Eye (tissue), 1 donor: ENCODE results near the gene SYNDIG1L.
A peak's percentile ranks its signal among the peaks of the same experiment; 100 is the strongest.
"Not testable (repeated sequence)": the region's sequence is repeated elsewhere in the genome, so short reads cannot be mapped to it uniquely, and the experiment has no call there.

Experiments
- DNase-seq: peaks from one replicate; pipeline ENCODE4 v3.0.0-alpha.2; 2015

Gene SYNDIG1L

DNA sequence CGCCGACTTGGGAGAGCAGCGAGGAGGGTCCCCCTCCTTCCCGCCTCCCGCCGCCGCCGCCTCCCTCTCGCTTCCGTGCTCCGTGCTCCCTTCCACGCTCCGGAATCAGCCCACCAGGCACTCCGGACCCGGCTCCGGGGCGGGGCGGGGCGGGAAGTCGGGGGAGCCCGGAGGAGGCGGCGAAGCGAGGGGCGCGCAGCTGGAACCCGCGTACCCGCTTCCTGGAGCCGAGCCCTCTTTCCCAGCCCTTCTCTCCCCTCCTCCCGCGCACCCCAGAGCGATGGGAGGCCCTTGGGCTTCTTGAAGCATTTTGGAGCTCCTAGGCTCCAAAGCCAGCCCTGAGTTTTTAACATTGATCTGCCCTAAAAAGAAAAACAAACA is at the start of gene SYNDIG1L:
Gene SYNDIG1L, minus strand, starts transcription at position 9 of the 381 bp plus-strand sequence. CDS start 16,466 bp downstream, outside the sequence.
- peak; percentile 14 for DNase-seq

GRCh38 chr14:74475678-74476077 is 49.7 kb upstream of the SYNDIG1L start:
- no peak for DNase-seq

DNA sequence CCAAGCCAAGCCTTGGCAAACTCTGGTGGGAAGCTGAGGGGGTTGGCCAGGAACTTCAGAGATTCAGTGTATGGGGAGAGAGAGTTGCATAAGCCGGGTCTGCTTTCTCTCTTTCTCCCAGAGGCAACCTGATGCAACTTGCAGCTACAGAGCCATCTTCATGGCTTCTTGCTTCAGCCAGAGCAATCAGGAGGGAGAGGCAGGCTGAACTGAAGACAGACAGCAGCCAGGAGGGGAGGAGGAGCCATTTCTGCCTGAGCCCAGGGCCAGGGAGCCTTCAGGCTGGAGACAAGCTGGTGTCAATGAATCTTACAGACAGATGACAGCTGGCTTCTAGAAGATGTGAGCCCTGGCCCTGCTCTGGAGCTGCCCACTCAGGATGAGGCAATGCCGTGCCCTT is 48.4 kb upstream of the SYNDIG1L start:
- DNase-seq = peak; percentile 24

- DNase-seq = no peak
Measured at GRCh38 chr14:74472601-74473000, 46.6 kb upstream of the SYNDIG1L start.

DNA sequence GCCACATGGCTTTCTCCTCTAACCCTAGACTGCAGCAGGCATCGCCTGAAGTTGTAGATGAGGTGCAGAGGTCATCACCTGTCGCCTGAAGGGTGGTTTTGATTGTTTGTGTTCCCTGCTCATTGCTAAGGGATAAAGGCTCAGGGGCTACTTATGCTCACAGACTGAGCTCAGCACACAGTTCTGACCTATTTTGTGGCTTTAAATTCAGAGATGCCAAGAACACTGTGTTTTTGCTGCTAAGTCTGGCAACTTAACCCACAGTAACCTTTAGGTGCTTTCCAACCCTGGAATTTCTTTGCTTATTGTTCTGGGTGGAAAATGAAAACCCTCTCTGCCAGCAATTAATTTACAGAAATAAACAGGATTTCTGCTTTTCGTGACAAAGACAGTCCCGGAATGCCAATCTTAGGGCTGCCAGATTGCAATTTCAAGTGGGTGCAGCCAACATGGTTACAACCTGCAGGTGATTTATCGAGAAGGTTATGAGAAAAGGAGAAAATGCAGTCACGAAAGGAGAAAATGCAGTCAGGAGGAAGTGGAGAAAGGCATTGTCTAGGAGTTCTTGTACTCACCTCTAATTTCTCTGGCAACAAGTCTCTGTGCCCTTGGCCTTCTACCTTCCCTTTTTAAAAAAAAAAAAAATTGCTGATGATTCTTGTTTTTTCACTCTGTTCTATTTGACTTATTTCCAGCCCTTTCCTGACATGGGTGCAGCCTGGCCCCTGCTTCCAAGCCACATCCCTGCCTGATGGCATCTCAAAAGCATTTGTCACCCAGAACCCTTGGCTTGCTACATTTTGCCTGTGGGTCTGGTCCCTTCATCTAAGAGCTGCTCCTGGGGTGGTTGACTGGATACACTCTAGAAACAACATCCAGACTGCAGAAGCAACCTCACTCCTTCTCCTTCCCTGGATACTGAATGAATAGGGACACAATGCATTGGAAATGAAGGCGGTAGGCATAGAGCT is 43.8 kb upstream of the SYNDIG1L start:
- no peak for DNase-seq

- DNase-seq = no peak
Measured at GRCh38 chr14:74468513-74468912, 42.5 kb upstream of the SYNDIG1L start.

- DNase-seq = no peak
Measured at GRCh38 chr14:74465335-74465734, 39.3 kb upstream of the SYNDIG1L start.

GRCh38 chr14:74464785-74465184 is 38.8 kb upstream of the SYNDIG1L start:
- no peak for DNase-seq

DNA sequence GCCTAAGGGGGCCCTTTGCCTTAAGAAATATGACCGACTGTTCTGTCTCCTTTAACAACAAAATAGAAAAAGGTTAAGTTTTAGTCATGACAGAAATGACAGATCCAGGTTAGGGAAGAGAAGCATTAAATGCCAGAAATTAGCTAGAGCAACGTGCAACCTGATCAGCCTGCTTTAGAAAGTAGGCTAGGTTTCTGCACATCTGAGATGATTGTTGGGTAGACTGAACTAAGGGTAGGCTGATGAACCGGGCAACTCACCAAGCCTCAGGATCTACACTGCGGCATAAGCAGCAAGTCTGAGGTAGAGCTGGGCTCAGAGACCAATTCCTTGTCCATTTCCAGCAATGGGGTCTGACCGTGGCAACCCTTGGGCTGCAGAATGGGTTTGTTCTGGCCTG is 37.7 kb upstream of the SYNDIG1L start:
- DNase-seq = no peak

- DNase-seq = no peak
Measured at GRCh38 chr14:74462993-74463392, 37.0 kb upstream of the SYNDIG1L start.

GRCh38 chr14:74459976-74460375 is 34.0 kb upstream of the SYNDIG1L start:
- peak; percentile 39 for DNase-seq

DNA sequence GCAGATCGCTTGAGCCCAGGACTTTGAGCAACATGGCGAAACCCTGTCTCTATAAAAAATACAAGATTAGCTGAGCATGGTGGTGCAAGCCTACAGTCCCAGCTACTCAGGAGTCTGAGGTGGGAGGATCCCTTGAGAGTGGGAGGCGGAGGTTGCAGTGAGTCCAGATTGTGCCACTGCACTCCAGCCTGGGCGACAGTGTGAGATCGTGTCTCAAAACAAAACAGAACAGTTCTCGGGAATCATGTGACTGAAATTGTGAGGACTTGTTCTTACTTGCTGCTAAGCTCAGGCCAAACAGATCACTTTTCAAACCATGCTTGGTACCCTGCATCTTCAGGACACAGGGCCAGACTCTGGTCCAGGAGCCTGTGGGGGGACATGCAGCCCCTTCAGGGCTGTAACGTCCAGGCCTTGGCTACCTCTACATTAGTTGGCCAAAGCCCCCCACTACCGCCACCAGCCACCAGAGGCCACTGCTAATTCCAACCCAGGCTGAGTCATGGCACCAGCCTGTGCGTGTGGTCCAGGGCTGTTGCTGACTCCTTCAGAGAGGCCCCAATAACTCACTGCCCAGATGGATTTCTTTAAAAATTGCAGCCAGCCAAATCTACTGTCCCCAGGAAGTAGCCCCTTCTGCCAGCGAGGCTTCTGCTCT is 33.4 kb upstream of the SYNDIG1L start:
- peak; percentile 35 for DNase-seq

- peak; percentile 56 for DNase-seq
Measured at GRCh38 chr14:74457565-74457895, 31.5 kb upstream of the SYNDIG1L start.

DNA sequence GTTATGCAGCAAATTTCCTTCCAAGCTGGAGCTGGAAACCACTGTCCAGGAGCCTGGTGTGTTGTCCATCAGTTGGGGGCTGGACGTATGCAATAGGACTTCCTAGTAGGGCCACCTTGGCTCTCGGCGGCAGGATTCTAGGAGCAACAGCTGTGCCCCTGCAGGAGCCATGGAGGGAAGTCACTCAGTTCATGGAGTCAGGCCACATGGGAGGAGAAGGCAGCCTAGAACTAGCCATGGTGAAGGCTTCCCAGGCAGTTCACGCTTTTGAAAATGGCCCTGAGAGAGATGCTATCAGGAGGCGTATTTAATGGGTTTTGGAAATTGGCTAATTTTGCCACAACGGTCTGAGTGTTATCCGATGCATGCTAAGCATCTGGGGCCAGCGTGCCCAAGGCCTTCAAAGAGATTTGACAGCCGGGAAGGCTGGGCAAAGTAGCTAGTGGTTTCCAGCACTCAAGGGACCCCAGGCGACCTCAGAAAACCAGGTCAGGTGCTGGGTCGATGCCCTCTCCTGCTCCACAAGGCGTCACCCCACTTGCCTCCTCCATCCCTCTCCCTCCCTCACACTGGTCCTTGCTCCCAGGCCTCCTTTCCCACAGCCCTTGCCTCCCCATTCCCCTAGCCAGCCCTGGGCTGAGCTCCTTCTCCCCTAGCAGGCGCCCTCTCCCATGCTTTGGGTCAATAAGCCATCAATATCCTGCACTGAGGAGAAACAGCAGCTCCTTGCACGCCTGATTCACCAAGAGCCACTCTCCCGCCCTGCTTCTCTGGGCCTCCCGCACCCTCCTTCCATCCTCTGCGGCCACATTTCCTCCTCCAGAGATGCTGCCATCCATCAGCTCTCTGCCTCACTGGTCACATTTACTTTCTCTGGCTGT is 30.9 kb upstream of the SYNDIG1L start:
- DNase-seq = peak; percentile 59

- not testable (repeated sequence) for DNase-seq
Measured at GRCh38 chr14:74454397-74454796, 28.4 kb upstream of the SYNDIG1L start.

- DNase-seq = no peak
Measured at GRCh38 chr14:74444866-74445265, 18.9 kb upstream of the SYNDIG1L start.

DNA sequence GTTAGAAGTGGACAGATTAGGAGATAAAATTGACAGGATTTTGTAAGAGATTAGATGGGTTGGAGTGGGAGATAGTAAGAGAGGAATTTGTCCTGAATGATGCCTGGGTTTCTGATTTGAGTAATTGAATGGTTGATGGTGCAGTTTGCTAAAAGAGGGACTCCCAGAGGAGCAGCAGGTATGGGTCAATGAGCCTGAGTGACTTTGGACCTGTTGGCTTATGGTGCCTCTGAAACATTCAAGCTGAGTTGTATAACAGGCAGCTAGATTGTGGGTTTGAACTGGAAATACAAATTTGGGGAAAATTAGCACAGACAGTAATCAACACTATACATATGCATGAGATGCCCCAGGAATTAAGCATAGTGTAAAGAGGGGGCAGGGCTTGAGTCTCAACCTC is 16.7 kb upstream of the SYNDIG1L start:
- DNase-seq = no peak

DNA sequence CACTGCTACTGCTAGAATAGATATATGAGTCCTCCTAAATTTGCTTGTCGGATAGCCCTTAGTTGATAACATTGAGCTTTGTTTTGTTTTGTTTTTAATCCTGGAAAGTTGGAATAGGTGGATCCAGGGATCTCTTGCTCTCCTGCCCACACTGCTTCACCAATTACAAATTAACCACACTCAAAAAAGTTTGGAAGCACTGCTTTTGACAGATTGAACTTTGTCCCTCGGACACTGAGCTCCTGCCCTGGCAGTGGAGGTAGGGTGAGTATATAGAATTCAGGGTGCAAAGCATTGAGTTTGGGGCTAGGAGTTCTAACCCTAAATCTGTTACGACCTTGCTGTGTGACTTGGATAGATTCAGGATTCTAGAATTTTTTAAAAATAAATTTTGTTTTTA is 15.1 kb upstream of the SYNDIG1L start:
- no peak for DNase-seq

DNA sequence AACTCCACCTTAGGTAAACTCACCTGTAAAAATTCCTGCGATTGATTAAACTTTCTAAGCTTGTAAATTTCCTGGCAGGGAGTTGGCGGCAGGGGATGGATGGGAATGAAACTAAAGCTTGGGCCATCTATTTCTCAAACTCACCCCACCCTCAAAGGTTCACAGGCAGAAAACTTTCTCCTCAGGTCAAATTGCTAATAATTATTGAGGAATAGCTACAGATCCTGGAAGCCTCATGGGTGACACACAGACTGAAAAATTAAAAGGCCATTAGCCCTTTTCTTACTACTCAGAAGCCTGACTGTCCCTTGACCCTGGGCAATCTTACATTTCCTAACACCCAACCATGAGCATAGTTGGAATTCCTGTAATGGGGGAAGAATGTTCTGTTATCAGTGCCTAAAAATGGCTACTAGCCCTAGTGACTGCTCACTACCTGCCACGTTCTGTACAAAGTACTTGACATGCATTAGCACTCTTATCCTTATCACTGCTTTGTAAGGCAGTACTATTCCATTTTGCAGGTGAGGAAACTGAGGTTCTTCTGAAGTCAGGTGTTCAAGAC is 12.4 kb upstream of the SYNDIG1L start:
- no peak for DNase-seq

DNA sequence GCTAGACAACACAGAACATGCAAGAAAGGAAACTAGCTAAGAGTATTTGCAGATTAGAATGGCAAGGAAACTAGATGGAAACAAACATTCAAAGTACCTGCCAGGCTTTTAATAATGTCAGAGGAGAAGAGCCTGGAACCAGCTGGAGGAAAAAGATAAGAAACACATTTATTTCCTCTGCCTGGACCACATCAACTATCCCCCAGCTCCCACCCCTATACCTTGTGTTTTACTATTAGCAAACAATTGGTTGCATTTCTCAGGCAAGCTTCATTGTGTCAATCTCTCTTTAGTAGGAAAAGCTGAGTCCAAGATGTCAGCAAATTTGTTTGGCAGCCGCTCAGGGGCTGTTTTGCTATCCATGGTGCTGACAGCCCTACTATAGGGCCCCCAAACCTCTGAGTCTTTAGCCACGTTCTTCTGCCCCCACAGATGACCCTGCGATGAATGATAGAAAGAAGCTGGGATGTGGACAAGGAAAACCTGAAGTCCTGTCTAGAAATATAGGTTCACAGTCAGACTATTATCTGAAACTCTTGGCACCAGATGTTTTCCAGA is 11.6 kb upstream of the SYNDIG1L start:
- DNase-seq = no peak

DNA sequence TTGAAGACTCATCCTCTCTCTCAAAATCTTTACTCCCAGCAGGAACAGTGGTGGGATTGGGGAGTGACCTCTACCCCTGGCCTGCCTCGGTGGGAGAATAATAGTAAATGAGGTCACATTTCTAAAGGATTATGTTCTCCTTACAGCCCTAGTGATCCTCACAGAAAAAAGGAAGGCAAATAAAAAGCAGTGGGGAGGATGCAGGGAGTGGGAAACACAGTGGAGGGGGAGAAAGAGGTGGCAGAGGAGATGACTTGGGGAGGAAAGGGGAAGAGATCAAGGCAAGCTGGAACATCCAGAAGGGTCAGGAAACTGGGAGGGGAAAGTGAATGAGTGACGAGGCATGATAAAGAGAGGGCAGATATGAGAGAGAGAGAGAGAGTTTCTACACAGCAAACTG is 8.3 kb upstream of the SYNDIG1L start:
- no peak for DNase-seq

GRCh38 chr14:74429991-74430390 is 4.0 kb upstream of the SYNDIG1L start:
- no peak for DNase-seq
